Measurements from ENCODE around the gene MASP1.
"Not testable (repeated sequence)": the region's sequence is repeated elsewhere in the genome, so short reads cannot be mapped to it uniquely, and the experiment has no call there.

MASP1 gene

GRCh38 chr3:187210091-187210490 is 81.4 kb downstream of the MASP1 start:
- no peak for TF ChIP-seq CTCF (IDR thresholded peaks at IDR 0.05; ENCODE audit: control extremely low read depth, extremely low read depth, low read depth, missing control alignments)
- CTCF ChIA-PET, result interaction anchor here (1.2 to 3.5 kb wide), 4 partner anchors 8 to 469 kb away, joined by 4 to 40 read pairs (median 6); no protein-coding TSS in a partner anchor
- DNase-seq (ENCODE audit: extremely low spot score), result no peak
- POLR2A ChIA-PET, result interaction anchor here (0.6 kb wide), 1 partner anchor 13 kb away, joined by 4 read pairs; no protein-coding TSS in a partner anchor

- ChIA-PET CTCF (interaction anchor here (1.2 to 3.5 kb wide), 4 partner anchors 8 to 470 kb away, joined by 4 to 40 read pairs (median 6); no protein-coding TSS in a partner anchor), POLR2A (no interaction called here)
- DNase-seq (ENCODE audit: extremely low spot score), result no peak
- no peak for TF ChIP-seq CTCF (IDR thresholded peaks at IDR 0.05; ENCODE audit: control extremely low read depth, extremely low read depth, low read depth, missing control alignments)
Measured at GRCh38 chr3:187209491-187209890, 82.0 kb downstream of the MASP1 start.

- CTCF ChIA-PET, result interaction anchor here (1.4 kb wide), 1 partner anchor 472 kb away, joined by 5 read pairs; no protein-coding TSS in a partner anchor
- no peak for TF ChIP-seq CTCF (IDR thresholded peaks at IDR 0.05; ENCODE audit: control extremely low read depth, extremely low read depth, low read depth, missing control alignments)
- DNase-seq (ENCODE audit: extremely low spot score), result no peak
- POLR2A ChIA-PET, result no interaction called here
Measured at GRCh38 chr3:187208159-187208558, 83.4 kb downstream of the MASP1 start.

- DNase-seq (ENCODE audit: extremely low spot score), result no peak
- POLR2A ChIA-PET, result no interaction called here
- TF ChIP-seq CTCF (IDR thresholded peaks at IDR 0.05; ENCODE audit: control extremely low read depth, extremely low read depth, low read depth, missing control alignments), result no peak
- CTCF ChIA-PET, result interaction anchor here (1.2 to 1.4 kb wide), 2 partner anchors 43 to 472 kb away, joined by 3 to 5 read pairs; no protein-coding TSS in a partner anchor
Measured at GRCh38 chr3:187207624-187208023, 83.9 kb downstream of the MASP1 start.

- POLR2A ChIA-PET, result no interaction called here
- DNase-seq (ENCODE audit: extremely low spot score), result no peak
Measured at GRCh38 chr3:187207062-187207461, 84.5 kb downstream of the MASP1 start.

GRCh38 chr3:187205683-187206082 is 85.9 kb downstream of the MASP1 start:
- POLR2A ChIA-PET, result no interaction called here
- TF ChIP-seq CTCF (IDR thresholded peaks at IDR 0.05; ENCODE audit: control extremely low read depth, extremely low read depth, low read depth, missing control alignments), result no peak
- no peak for DNase-seq (ENCODE audit: extremely low spot score)
- CTCF ChIA-PET, result no interaction called here

More at GRCh38 chr3:187207062-187207461, 84.5 kb downstream of the MASP1 start:
- TF ChIP-seq CTCF (IDR thresholded peaks at IDR 0.05; ENCODE audit: control extremely low read depth, extremely low read depth, low read depth, missing control alignments), result no peak
- CTCF ChIA-PET, result interaction anchor here (1.2 to 1.3 kb wide), 2 partner anchors 11 to 42 kb away, joined by 3 read pairs; no protein-coding TSS in a partner anchor

GRCh38 chr3:187199463-187200050 is 92.0 kb downstream of the MASP1 start:
- CTCF ChIA-PET, result interaction anchor here (1.9 kb wide), 1 partner anchor 19 kb away, joined by 7 read pairs; no protein-coding TSS in a partner anchor
- DNase-seq (ENCODE audit: extremely low spot score); POLR2A ChIA-PET: not testable (repeated sequence)
